Calu3 (cell line): ENCODE measurements around the gene CDK14. TPM values are rescaled to one million over a fixed set of nuclear protein-coding genes. Genes with fewer than 3 reads are reported as not detected.

ENCODE experiments used
- BruUV-seq: library from RNA; stranded (reverse); fragments of 400-500 nt; replicated peaks from 2 replicates; lab custom pipeline; 2021; lab: Mats Ljungman, UMichigan
- CTCF ChIA-PET: fragments of 300-600 bp; sonication (Branson Sonifier 250); formaldehyde crosslinking; loops from one replicate; lab custom pipeline; 2022; ENCODE audit warnings: antibody characterized with exemption; lab: Charles Lee
- DNase-seq: peaks from one replicate; pipeline ENCODE4 v3.0.0; 2022
- H3K27ac Mint-ChIP-seq: one replicate; pipeline ENCODE4 v1.8.0; 2022; ENCODE audit warnings: mixed read lengths; ENCODE audit not compliant: unreplicated experiment
- H3K27me3 Mint-ChIP-seq: one replicate; pipeline ENCODE4 v1.8.0; 2022; ENCODE audit warnings: mixed read lengths; ENCODE audit not compliant: unreplicated experiment
- H3K36me3 Mint-ChIP-seq: one replicate; pipeline ENCODE4 v1.8.0; 2022; ENCODE audit warnings: mild to moderate bottlenecking, moderate library complexity, mixed read lengths; ENCODE audit not compliant: insufficient read depth, unreplicated experiment
- H3K4me1 Mint-ChIP-seq: one replicate; pipeline ENCODE4 v1.8.0; 2022; ENCODE audit warnings: mild to moderate bottlenecking, low read depth, mixed read lengths; ENCODE audit not compliant: unreplicated experiment
- H3K4me3 Mint-ChIP-seq: one replicate; pipeline ENCODE4 v1.8.0; 2022; ENCODE audit warnings: mild to moderate bottlenecking, low read depth, moderate library complexity, mixed read lengths; ENCODE audit not compliant: unreplicated experiment
- H3K9me3 Mint-ChIP-seq: one replicate; pipeline ENCODE4 v1.8.0; 2022; ENCODE audit warnings: low read depth, mixed read lengths; ENCODE audit not compliant: unreplicated experiment
- CTCF ChIP-seq: fragments of 200-600 bp; IDR thresholded peaks from one replicate; pipeline ENCODE4 v1.8.0; 2022; ENCODE audit warnings: antibody characterized with exemption; ENCODE audit not compliant: unreplicated experiment
- intact Hi-C: fragments of 100-400 bp; cut with micrococcal nuclease; formaldehyde crosslinking; loops from one replicate; pipeline ENCODE4 v1.10.0; 2022; ENCODE audit not compliant: unreplicated experiment
- total RNA-seq: library from RNA; stranded (reverse); gene quantifications from 2 replicates; pipeline ENCODE4 v1.2.3, GENCODE V29; 2022

The CDK14 gene
- total RNA-seq, 1 experiment from 2014 or later, result 29.4 TPM

DNA sequence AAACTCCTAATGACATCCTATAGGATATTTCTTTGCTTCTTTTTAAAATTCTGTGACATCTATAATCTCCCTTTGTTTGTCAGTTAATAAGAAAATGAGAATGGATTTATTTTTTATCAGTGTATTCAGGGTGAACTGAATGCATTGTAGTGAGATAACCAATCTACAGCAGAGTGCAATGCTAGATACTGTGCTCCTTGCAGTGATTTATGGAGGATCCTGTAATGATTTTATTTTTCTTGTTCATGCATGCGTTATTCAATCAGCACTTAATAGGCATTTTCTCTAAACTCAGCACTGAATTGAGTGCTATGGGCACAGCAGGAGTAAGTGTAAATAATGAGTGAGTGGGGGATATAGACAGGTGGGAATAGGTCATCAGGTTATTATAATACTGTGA lies 253.9 kb downstream of the CDK14 start:
- no TSS peak for BruUV-seq
- no peaks in the 10 kb centered on the region for H3K27me3 Mint-ChIP-seq
- no peak for TF ChIP-seq CTCF
- H3K4me3 Mint-ChIP-seq, result no peak overlapping the region
- H3K9me3 Mint-ChIP-seq, result no peaks in the 10 kb centered on the region
- no peak overlapping the region for H3K27ac Mint-ChIP-seq
- H3K4me1 Mint-ChIP-seq, result no peaks in the 10 kb centered on the region
- no peaks in the 10 kb centered on the region for H3K36me3 Mint-ChIP-seq
- no peak for DNase-seq
- CTCF ChIA-PET, result no interaction called here
- intact Hi-C loops, result no loop called here

DNA sequence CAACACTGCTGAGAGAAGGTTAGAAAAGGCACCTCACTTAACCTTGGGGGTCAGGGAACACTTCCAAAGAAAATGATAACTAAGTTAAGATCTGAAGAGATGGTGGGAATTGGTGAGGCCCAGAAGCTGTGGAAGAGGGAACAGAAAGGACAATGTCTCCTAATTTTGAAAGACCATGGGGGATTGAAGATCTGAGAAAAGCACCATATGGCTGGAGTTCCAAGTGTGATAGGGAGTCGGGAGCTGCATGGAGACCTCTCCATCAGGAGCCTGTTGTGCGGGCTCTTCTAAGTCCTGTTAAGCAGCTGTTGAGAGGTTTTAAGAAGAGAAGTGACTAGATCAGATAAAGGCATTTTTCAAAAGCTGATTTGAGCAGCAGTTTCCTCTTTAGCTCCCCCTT lies 254.3 kb downstream of the CDK14 start:
- CTCF ChIA-PET, result no interaction called here
- intact Hi-C loops, result no loop called here
- H3K27me3 Mint-ChIP-seq, result no peaks in the 10 kb centered on the region
- H3K4me1 Mint-ChIP-seq, result no peaks in the 10 kb centered on the region
- no TSS peak for BruUV-seq
- H3K4me3 Mint-ChIP-seq, result no peak overlapping the region
- H3K9me3 Mint-ChIP-seq, result no peaks in the 10 kb centered on the region
- no peak overlapping the region for H3K27ac Mint-ChIP-seq
- DNase-seq, result no peak
- H3K36me3 Mint-ChIP-seq, result no peaks in the 10 kb centered on the region
- no peak for TF ChIP-seq CTCF

GRCh38 chr7:90853205-90853604 lies 257.1 kb downstream of the CDK14 start:
- intact Hi-C loops, result no loop called here
- Mint-ChIP-seq H3K9me3 (no peaks in the 10 kb centered on the region), H3K27me3 (no peaks in the 10 kb centered on the region), H3K4me3 (no peak overlapping the region), H3K36me3 (no peaks in the 10 kb centered on the region), H3K27ac (no peak overlapping the region), H3K4me1 (no peaks in the 10 kb centered on the region)
- no peak for DNase-seq
- CTCF ChIA-PET, result interaction anchor here (0.7 kb wide), 1 partner anchor 802 kb away, joined by 3 read pairs; no protein-coding TSS in a partner anchor
- no peak for TF ChIP-seq CTCF
- BruUV-seq, result no TSS peak

- H3K4me3 Mint-ChIP-seq, result no peak overlapping the region
- H3K4me1 Mint-ChIP-seq, result no peaks in the 10 kb centered on the region
- intact Hi-C loops, result no loop called here
- CTCF ChIA-PET, result no interaction called here
- no TSS peak for BruUV-seq
- no peak for DNase-seq
- no peaks in the 10 kb centered on the region for H3K36me3 Mint-ChIP-seq
- no peaks in the 10 kb centered on the region for H3K9me3 Mint-ChIP-seq
- no peak overlapping the region for H3K27ac Mint-ChIP-seq
- TF ChIP-seq CTCF, result no peak
- H3K27me3 Mint-ChIP-seq, result no peaks in the 10 kb centered on the region
Observed at GRCh38 chr7:90856351-90857070, 260.4 kb downstream of the CDK14 start.
